Fibroblast of lung (primary cell): ENCODE measurements around the gene TLE6. TPM values are rescaled to one million over a fixed set of nuclear protein-coding genes. Genes with fewer than 3 reads are reported as not detected.

Experiments used
- DNase-seq, 2 donors: peaks; one replicate each; pipeline versions ENCODE4 v3.0.0 to v3.0.0-alpha.2; 2010; ENCODE audit warnings: low read depth in 2 of 2
- H2AFZ ChIP-seq: 2 replicates; pipeline ENCODE4 v1.5.1; 2012; ENCODE audit warnings: low read length, control low read depth, inconsistent platforms
- H3K27ac ChIP-seq: 2 replicates; pipeline ENCODE4 v1.5.1; 2011; ENCODE audit warnings: low read length, control low read depth; ENCODE audit not compliant: insufficient read depth
- H3K27me3 ChIP-seq: 2 replicates; pipeline ENCODE4 v1.5.1; 2011; ENCODE audit warnings: mild to moderate bottlenecking, low read length; ENCODE audit not compliant: control insufficient read depth, insufficient read depth
- H3K36me3 ChIP-seq: 2 replicates; pipeline ENCODE4 v1.5.1; 2011; ENCODE audit warnings: low read length; ENCODE audit not compliant: control insufficient read depth, insufficient read depth
- H3K4me1 ChIP-seq: 2 replicates; pipeline ENCODE4 v1.5.1; 2011; ENCODE audit warnings: low read length; ENCODE audit not compliant: control insufficient read depth, insufficient read depth; ENCODE audit errors: extremely low read depth
- H3K4me2 ChIP-seq: 2 replicates; pipeline ENCODE4 v1.5.1; 2011; ENCODE audit warnings: low read length, control low read depth; ENCODE audit not compliant: insufficient read depth; ENCODE audit errors: extremely low read depth
- H3K4me3 ChIP-seq, 4 experiments: fragments of 200-600 bp in 1 of 4; sonication (generic) in 1 of 4; replicated peaks in 1 of 4; 2 replicates each; pipeline ENCODE4 v1.5.1; 2011 to 2016; ENCODE audit warnings: low read length in 4 of 4, low read depth in 3 of 4, mild to moderate bottlenecking in 3 of 4, control low read depth in 2 of 4, inconsistent platforms in 1 of 4, mixed read lengths in 1 of 4; ENCODE audit not compliant: insufficient read depth in 1 of 4; ENCODE audit errors: control extremely low read depth in 1 of 4
- H3K79me2 ChIP-seq: 2 replicates; pipeline ENCODE4 v1.5.1; 2012; ENCODE audit warnings: mild to moderate bottlenecking, low read length, inconsistent platforms; ENCODE audit not compliant: control insufficient read depth, insufficient read depth
- H3K9ac ChIP-seq: 2 replicates; pipeline ENCODE4 v1.5.1; 2011; ENCODE audit warnings: mild to moderate bottlenecking, low read length, control low read depth; ENCODE audit not compliant: insufficient read depth
- H3K9me3 ChIP-seq: 2 replicates; pipeline ENCODE4 v1.5.1; 2012; ENCODE audit warnings: low read depth, low read length; ENCODE audit not compliant: control insufficient read depth, insufficient read depth
- H4K20me1 ChIP-seq: 2 replicates; pipeline ENCODE4 v1.5.1; 2011; ENCODE audit warnings: low read length; ENCODE audit not compliant: control insufficient read depth, insufficient read depth; ENCODE audit errors: extremely low read depth
- EZH2 ChIP-seq: IDR thresholded peaks from 2 replicates; pipeline ENCODE4 v1.5.1; 2012; ENCODE audit warnings: low read length, control low read depth, mild to moderate bottlenecking; ENCODE audit errors: missing control alignments
- polyA plus RNA-seq, 2 donors: library from polyadenylated mRNA; depleted of rRNA in 1 of 2; stranded (reverse) in 1 of 2; unstranded in 1 of 2; fragments of >200 nt; gene quantifications; 2 replicates each; pipeline ENCODE4 v1.2.1, GENCODE V29; 2011 to 2012; ENCODE audit warnings: missing spikeins in 1 of 2
- total RNA-seq: library from RNA; depleted of rRNA; stranded (reverse); fragments of >200 nt; gene quantifications from 2 replicates; pipeline ENCODE4 v1.2.1, GENCODE V29; 2014
- TF ChIP-seq, protein P1 (sequence below), 2 donors: IDR thresholded peaks in 1 of 2; conservative IDR thresholded peaks in 1 of 2; 1 replicate in 1 of 2; 2 replicates in 1 of 2; pipeline ENCODE4 v1.5.1; 2011 to 2012; ENCODE audit warnings: low read length in 2 of 2, control low read depth in 1 of 2, inconsistent platforms in 1 of 2, low read depth in 1 of 2, mild to moderate bottlenecking in 1 of 2

TLE6 gene
- total and polyA plus RNA-seq, 2 donors (not counting 1 experiment from before 2014, with no cell fraction given), result 0.56 to 1.7 TPM

DNA sequence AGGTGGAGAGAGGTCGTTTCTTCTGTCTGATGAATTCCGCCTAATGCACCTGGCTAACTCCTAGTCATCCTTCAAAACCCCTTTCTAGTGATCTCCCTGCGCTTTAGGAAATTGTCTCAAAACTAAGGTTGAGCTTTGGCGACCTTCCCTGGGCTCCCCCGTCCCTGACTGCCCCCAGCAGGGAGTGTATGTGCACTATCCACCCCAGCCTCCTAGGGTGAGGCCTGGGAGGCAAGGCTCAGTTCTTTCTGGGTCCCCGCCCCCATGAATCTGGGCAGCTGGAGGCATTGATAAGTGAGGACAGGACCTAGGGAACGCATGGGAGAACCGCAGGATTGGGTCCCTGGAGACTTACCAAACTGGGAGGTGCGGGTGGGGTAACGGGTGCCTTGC is 378 bp downstream of the TLE6 start:
- DNase-seq, result no peak
- Histone ChIP-seq H3K79me2 (no peaks in the 10 kb centered on the region), H3K36me3 (no peaks in the 10 kb centered on the region), H3K4me1 (peaks cover 8% of the 10 kb centered on the region), H4K20me1 (no peaks in the 10 kb centered on the region), H2AFZ (no peak overlapping the region), H3K4me3 (no peak overlapping the region), H3K27ac (no peak overlapping the region), H3K9me3 (no peaks in the 10 kb centered on the region), H3K4me2 (peak overlapping the region; percentile 30), H3K9ac (no peak overlapping the region), H3K27me3 (no peaks in the 10 kb centered on the region)
- TF ChIP-seq EZH2, result no peak
- TF ChIP-seq, protein P1, sequence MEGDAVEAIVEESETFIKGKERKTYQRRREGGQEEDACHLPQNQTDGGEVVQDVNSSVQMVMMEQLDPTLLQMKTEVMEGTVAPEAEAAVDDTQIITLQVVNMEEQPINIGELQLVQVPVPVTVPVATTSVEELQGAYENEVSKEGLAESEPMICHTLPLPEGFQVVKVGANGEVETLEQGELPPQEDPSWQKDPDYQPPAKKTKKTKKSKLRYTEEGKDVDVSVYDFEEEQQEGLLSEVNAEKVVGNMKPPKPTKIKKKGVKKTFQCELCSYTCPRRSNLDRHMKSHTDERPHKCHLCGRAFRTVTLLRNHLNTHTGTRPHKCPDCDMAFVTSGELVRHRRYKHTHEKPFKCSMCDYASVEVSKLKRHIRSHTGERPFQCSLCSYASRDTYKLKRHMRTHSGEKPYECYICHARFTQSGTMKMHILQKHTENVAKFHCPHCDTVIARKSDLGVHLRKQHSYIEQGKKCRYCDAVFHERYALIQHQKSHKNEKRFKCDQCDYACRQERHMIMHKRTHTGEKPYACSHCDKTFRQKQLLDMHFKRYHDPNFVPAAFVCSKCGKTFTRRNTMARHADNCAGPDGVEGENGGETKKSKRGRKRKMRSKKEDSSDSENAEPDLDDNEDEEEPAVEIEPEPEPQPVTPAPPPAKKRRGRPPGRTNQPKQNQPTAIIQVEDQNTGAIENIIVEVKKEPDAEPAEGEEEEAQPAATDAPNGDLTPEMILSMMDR (conservative IDR thresholded peaks at IDR 0.05 in 1 of 2, IDR thresholded peaks at IDR 0.05 in 1 of 2; ENCODE audit: low read depth in 1 of 2, low read length in 2 of 2), result no peak

DNA sequence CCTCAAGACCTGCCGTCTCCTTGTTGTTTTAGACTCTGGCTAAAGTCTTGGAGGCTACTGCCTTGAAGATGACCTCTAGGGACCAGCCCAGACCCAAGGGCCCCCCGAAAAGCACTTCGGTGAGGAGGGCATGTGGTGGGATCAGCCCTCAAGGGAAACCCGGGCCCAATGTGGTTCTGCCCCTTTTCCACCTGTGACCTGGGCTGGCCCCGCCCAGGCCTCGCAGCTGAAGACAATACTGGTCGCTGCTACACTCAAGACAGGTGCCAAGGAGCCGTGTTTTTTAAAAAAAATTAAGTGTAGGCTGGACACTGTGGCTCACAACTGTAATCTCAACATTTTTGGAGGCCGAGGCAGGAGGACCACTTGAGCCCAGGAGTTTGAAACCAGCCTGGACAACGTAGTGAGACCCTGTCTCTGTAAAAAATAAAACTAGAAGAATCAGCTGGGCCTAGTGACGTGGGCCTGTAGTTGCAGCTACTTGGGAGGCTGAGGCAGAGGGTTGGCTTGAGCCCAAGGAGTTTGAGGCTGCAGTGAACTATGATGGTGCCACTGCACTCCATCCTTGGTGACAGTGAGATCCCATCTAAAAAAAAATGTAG is 903 bp downstream of the TLE6 start:
- Histone ChIP-seq H2AFZ (no peak overlapping the region), H3K79me2 (no peaks in the 10 kb centered on the region), H3K27me3 (no peaks in the 10 kb centered on the region), H3K27ac (no peak overlapping the region), H3K4me3 (no peak overlapping the region), H3K4me2 (no peak overlapping the region), H3K9me3 (no peaks in the 10 kb centered on the region), H3K9ac (no peak overlapping the region), H4K20me1 (no peaks in the 10 kb centered on the region), H3K4me1 (peaks cover 13% of the 10 kb centered on the region), H3K36me3 (no peaks in the 10 kb centered on the region)
- TF ChIP-seq EZH2, result no peak
- TF ChIP-seq, protein P1 (conservative IDR thresholded peaks at IDR 0.05 in 1 of 2, IDR thresholded peaks at IDR 0.05 in 1 of 2; ENCODE audit: low read depth in 1 of 2, low read length in 2 of 2), result no peak
- DNase-seq, result no peak

DNA sequence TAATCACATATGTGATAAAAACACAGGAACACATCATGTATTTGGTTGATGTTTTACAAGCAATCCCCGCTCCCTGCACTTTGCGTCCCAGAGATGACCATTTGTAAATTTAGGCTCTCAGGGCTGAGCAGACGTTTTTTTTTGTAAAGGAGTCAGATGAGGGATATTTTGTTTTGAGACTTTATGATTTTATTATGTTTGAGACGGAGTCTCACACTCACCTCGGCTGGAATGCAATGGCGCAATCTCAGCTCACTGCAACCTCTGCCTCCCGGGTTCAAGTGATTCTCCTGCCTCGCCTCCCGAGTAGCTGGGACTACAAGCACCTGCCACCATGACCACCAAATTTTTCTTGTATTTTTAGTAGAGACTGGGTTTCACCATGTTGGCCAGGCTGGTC is 1.4 kb downstream of the TLE6 start:
- no peak overlapping the region for H3K4me3 ChIP-seq
- peak in 1 of 2 donors; percentile 21 for DNase-seq
- no peaks in the 10 kb centered on the region for H4K20me1 ChIP-seq
- peaks cover 16% of the 10 kb centered on the region for H3K4me1 ChIP-seq
- H3K4me2 ChIP-seq, result no peak overlapping the region
- no peaks in the 10 kb centered on the region for H3K9me3 ChIP-seq
- TF ChIP-seq, protein P1 (conservative IDR thresholded peaks at IDR 0.05 in 1 of 2, IDR thresholded peaks at IDR 0.05 in 1 of 2; ENCODE audit: low read depth in 1 of 2, low read length in 2 of 2), result no peak
- TF ChIP-seq EZH2, result no peak
- H2AFZ ChIP-seq, result no peak overlapping the region
- no peaks in the 10 kb centered on the region for H3K79me2 ChIP-seq
- no peak overlapping the region for H3K27ac ChIP-seq
- H3K36me3 ChIP-seq, result no peaks in the 10 kb centered on the region
- no peak overlapping the region for H3K9ac ChIP-seq
- no peaks in the 10 kb centered on the region for H3K27me3 ChIP-seq
